ENCODE data around the gene SBF1.

Gene SBF1

GRCh38 chr22:50483977-50484853 lies 9.4 kb upstream of the SBF1 start:
- DNase-seq (ENCODE audit: low read depth in 3 of 3): no peak

GRCh38 chr22:50483556-50483955 lies 8.7 kb upstream of the SBF1 start:
- DNase-seq (ENCODE audit: low read depth in 3 of 3): no peak

GRCh38 chr22:50483106-50483505 lies 8.3 kb upstream of the SBF1 start:
- DNase-seq (ENCODE audit: low read depth in 3 of 3): no peak

GRCh38 chr22:50482107-50483074 lies 7.6 kb upstream of the SBF1 start:
- DNase-seq (ENCODE audit: low read depth in 3 of 3): no peak

- DNase-seq (ENCODE audit: low read depth in 3 of 3): peak; percentile 41 to 55 (median 52)
Measured at GRCh38 chr22:50481440-50482106, 6.7 kb upstream of the SBF1 start, which contains the start of gene ADM2. ADM2 (plus strand) TSS chr22:50481543; CDS start chr22:50481848, 305 bp downstream.

- DNase-seq (ENCODE audit: low read depth in 3 of 3): no peak
Measured at GRCh38 chr22:50481045-50481439, 6.2 kb upstream of the SBF1 start.

GRCh38 chr22:50479721-50480120 lies 4.9 kb upstream of the SBF1 start:
- DNase-seq (ENCODE audit: low read depth in 3 of 3): no peak

GRCh38 chr22:50477923-50478322 lies 3.1 kb upstream of the SBF1 start:
- DNase-seq (ENCODE audit: low read depth in 3 of 3): no peak

GRCh38 chr22:50476868-50477267 lies 2.0 kb upstream of the SBF1 start:
- DNase-seq (ENCODE audit: low read depth in 3 of 3): no peak

GRCh38 chr22:50475652-50476002 lies 792 bp upstream of the SBF1 start:
- no peak for DNase-seq (ENCODE audit: low read depth in 3 of 3)

- no peak for DNase-seq (ENCODE audit: low read depth in 3 of 3)
Measured at GRCh38 chr22:50473855-50474671, 772 bp downstream of the SBF1 start.

GRCh38 chr22:50473088-50473487 lies 1.7 kb downstream of the SBF1 start:
- no peak for DNase-seq (ENCODE audit: low read depth in 3 of 3)

- no peak for DNase-seq (ENCODE audit: low read depth in 3 of 3)
Measured at GRCh38 chr22:50471962-50472361, 2.9 kb downstream of the SBF1 start.

GRCh38 chr22:50471197-50471847 lies 3.5 kb downstream of the SBF1 start:
- no peak for DNase-seq (ENCODE audit: low read depth in 3 of 3)

- DNase-seq (ENCODE audit: low read depth in 3 of 3): no peak
Measured at GRCh38 chr22:50470491-50470890, 4.3 kb downstream of the SBF1 start.

- peak; percentile 77 to 95 (median 90) for DNase-seq (ENCODE audit: low read depth in 3 of 3)
Measured at GRCh38 chr22:50469377-50470305, 5.2 kb downstream of the SBF1 start.

- DNase-seq (ENCODE audit: low read depth in 3 of 3): no peak
Measured at GRCh38 chr22:50468626-50469025, 6.2 kb downstream of the SBF1 start.

- DNase-seq (ENCODE audit: low read depth in 3 of 3): no peak
Measured at GRCh38 chr22:50467773-50468440, 6.9 kb downstream of the SBF1 start.

- no peak for DNase-seq (ENCODE audit: low read depth in 3 of 3)
Measured at GRCh38 chr22:50467341-50467740, 7.5 kb downstream of the SBF1 start.

Measured in stimulated activated CD4-positive, alpha-beta T cell treated with anti-CD3 and anti-CD28 coated beads, TNF-alpha, amount 100 ng/mL, for 4 hours (primary cell).